HCT116 (cell line): ENCODE results near the gene TECTA. TPM values are rescaled to one million over a fixed set of nuclear protein-coding genes. Genes with fewer than 3 reads are reported as not detected.

Experiments used
- ATAC-seq: fragments of 200-7000 bp; cut with Tn5 transposase; 2 replicates; pipeline ENCODE4 v1.9.1; 2020; ENCODE audit warnings: mild to moderate bottlenecking, moderate library complexity
- BruUV-seq: library from RNA; stranded (reverse); fragments of 400-500 nt; replicated peaks from 2 replicates; lab custom pipeline; 2021; lab: Mats Ljungman, UMichigan
- CTCF ChIA-PET: fragments of 300-600 bp; sonication (Branson Sonifier 250); formaldehyde crosslinking; loops from one replicate; lab custom pipeline; 2021; ENCODE audit warnings: antibody characterized with exemption; lab: Charles Lee
- POLR2A ChIA-PET: fragments of 300-600, 350-600 bp; sonication (Branson Sonifier 250); formaldehyde crosslinking; loops from one replicate; lab custom pipeline; 2021; ENCODE audit warnings: antibody characterized with exemption; lab: Charles Lee
- RAD21 ChIA-PET, 2 experiments: fragments of 300-600 bp; sonication (Branson Sonifier 250); formaldehyde crosslinking; loops; one replicate each; lab custom pipeline; 2023; ENCODE audit warnings: low total read pairs in 2 of 2; ENCODE audit not compliant: uncharacterized antibody in 2 of 2, unreplicated experiment in 2 of 2, low non-redundant PET in 1 of 2; lab: Charles Lee
- DNase-seq: peaks from one replicate; pipeline ENCODE4 v3.0.0-alpha.2; 2010; ENCODE audit warnings: low read depth, low spot score
- H2AFZ ChIP-seq: fragments of 200-600 bp; shearing (Covaris generic), sonication (generic); 2 replicates; pipeline ENCODE4 v1.6.1; 2017; ENCODE audit warnings: low read depth, mixed run types, mixed read lengths, antibody characterized with exemption, low read length; ENCODE audit not compliant: poor library complexity, severe bottlenecking
- H3K27ac ChIP-seq: 2 replicates; pipeline ENCODE4 v1.5.1; 2012; ENCODE audit warnings: low read depth, low read length
- H3K27me3 ChIP-seq: fragments of 200-600 bp; sonication (generic); 2 replicates; pipeline ENCODE4 v1.6.1; 2016; ENCODE audit warnings: mixed run types, low read length, mixed read lengths; ENCODE audit not compliant: insufficient read depth
- H3K36me3 ChIP-seq, 2 experiments: fragments of 200-500 bp in 1 of 2; fragments of 200-600 bp in 1 of 2; sonication (Bioruptor generic) in 1 of 2; sonication (generic) in 1 of 2; 2 replicates each; pipeline versions ENCODE4 v1.5.1 to v1.6.1; 2014 to 2016; ENCODE audit warnings: low read length in 2 of 2, inconsistent platforms in 1 of 2, mixed read lengths in 1 of 2, mixed run types in 1 of 2; ENCODE audit not compliant: insufficient read depth in 2 of 2, control insufficient read depth in 1 of 2
- H3K4me1 ChIP-seq, 2 experiments: fragments of 200-600 bp in 1 of 2; sonication (generic) in 1 of 2; 2 replicates each; pipeline versions ENCODE4 v1.5.1 to v1.6.1; 2012 to 2017; ENCODE audit warnings: low read length in 2 of 2, inconsistent platforms in 1 of 2, mild to moderate bottlenecking in 1 of 2, mixed read lengths in 1 of 2, mixed run types in 1 of 2, moderate library complexity in 1 of 2; ENCODE audit not compliant: insufficient read depth in 2 of 2, control insufficient read depth in 1 of 2
- H3K4me2 ChIP-seq: fragments of 200-600 bp; sonication (generic); 2 replicates; pipeline ENCODE4 v1.6.1; 2017; ENCODE audit warnings: mixed run types, low read length, mixed read lengths
- H3K4me3 ChIP-seq, 2 experiments: fragments of 200-600 bp in 1 of 2; sonication (generic) in 1 of 2; replicated peaks in 1 of 2; 2 replicates each; pipeline ENCODE4 v1.5.1; 2011 to 2016; ENCODE audit warnings: low read length in 2 of 2, control low read depth in 1 of 2, low read depth in 1 of 2, mild to moderate bottlenecking in 1 of 2, mixed read lengths in 1 of 2, mixed run types in 1 of 2
- H3K79me2 ChIP-seq: fragments of 200-600 bp; sonication (generic); 2 replicates; pipeline ENCODE4 v1.6.1; 2017; ENCODE audit warnings: mild to moderate bottlenecking, mixed run types, low read length, moderate library complexity, mixed read lengths; ENCODE audit not compliant: insufficient read depth
- H3K9ac ChIP-seq: fragments of 200-600 bp; sonication (generic); 2 replicates; pipeline ENCODE4 v1.6.1; 2016; ENCODE audit warnings: low read length, mixed read lengths
- H3K9me2 ChIP-seq: fragments of 200-600 bp; sonication (generic), shearing (Covaris generic); 2 replicates; pipeline ENCODE4 v1.6.1; 2017; ENCODE audit warnings: mixed run types, mild to moderate bottlenecking, moderate library complexity; ENCODE audit not compliant: insufficient read depth
- H3K9me3 ChIP-seq, 2 experiments: fragments of 200-500 bp in 1 of 2; fragments of 200-600 bp in 1 of 2; sonication (Bioruptor generic) in 1 of 2; sonication (generic) in 1 of 2; 2 replicates each; pipeline ENCODE4 v1.6.1; 2014 to 2017; ENCODE audit warnings: low read length in 2 of 2, mixed read lengths in 2 of 2, inconsistent platforms in 1 of 2, low read depth in 1 of 2, mild to moderate bottlenecking in 1 of 2, mixed run types in 1 of 2, moderate library complexity in 1 of 2; ENCODE audit not compliant: control insufficient read depth in 1 of 2, insufficient read depth in 1 of 2
- H4K20me1 ChIP-seq: fragments of 200-600 bp; sonication (generic), shearing (Covaris generic); 2 replicates; pipeline ENCODE4 v1.6.1; 2017; ENCODE audit warnings: mixed run types, mild to moderate bottlenecking, moderate library complexity; ENCODE audit not compliant: insufficient read depth
- CBX3 ChIP-seq: IDR thresholded peaks from 2 replicates; pipeline ENCODE4 v1.6.1; 2012; ENCODE audit warnings: low read depth
- CEBPB ChIP-seq: IDR thresholded peaks from 2 replicates; pipeline ENCODE4 v1.6.1; 2012; ENCODE audit warnings: low read depth
- ELF1 ChIP-seq: IDR thresholded peaks from 2 replicates; pipeline ENCODE4 v1.6.1; 2012; ENCODE audit warnings: low read depth, borderline replicate concordance
- EZH2 ChIP-seq: fragments of 200-600 bp; sonication (generic); IDR thresholded peaks from 2 replicates; pipeline ENCODE4 v1.6.1; 2017; ENCODE audit warnings: antibody characterized with exemption, mixed run types
- EZH2phosphoT487 ChIP-seq: fragments of 200-600 bp; IDR thresholded peaks from 2 replicates; pipeline ENCODE4 v1.6.1; 2018; ENCODE audit warnings: antibody characterized with exemption, borderline replicate concordance
- FOSL1 ChIP-seq: IDR thresholded peaks from 2 replicates; pipeline ENCODE4 v1.6.1; 2012; ENCODE audit warnings: low read depth
- POLR2A ChIP-seq: IDR thresholded peaks from 2 replicates; pipeline ENCODE4 v1.7.0; 2011; ENCODE audit warnings: borderline replicate concordance; ENCODE audit not compliant: insufficient read depth, insufficient read length; ENCODE audit errors: extremely low read depth
- POLR2AphosphoS5 ChIP-seq: IDR thresholded peaks from 2 replicates; pipeline ENCODE4 v1.6.1; 2011; ENCODE audit warnings: mild to moderate bottlenecking, low read depth, low read length, moderate library complexity
- RAD21 ChIP-seq: IDR thresholded peaks from 2 replicates; pipeline ENCODE4 v1.6.1; 2012; ENCODE audit warnings: low read depth, mild to moderate bottlenecking
- SIN3A ChIP-seq: IDR thresholded peaks from 2 replicates; pipeline ENCODE4 v1.6.1; 2012; ENCODE audit warnings: low read depth
- SP1 ChIP-seq: IDR thresholded peaks from 2 replicates; pipeline ENCODE4 v1.6.1; 2012; ENCODE audit warnings: low read depth
- TCF7L2 ChIP-seq: IDR thresholded peaks from 2 replicates; pipeline ENCODE4 v1.7.0; 2011; ENCODE audit warnings: borderline replicate concordance, inconsistent platforms; ENCODE audit not compliant: insufficient read depth, insufficient read length; ENCODE audit errors: extremely low read depth
- ZFX ChIP-seq: fragments of 450-650 bp; IDR thresholded peaks from 2 replicates; pipeline ENCODE4 v1.6.1; 2017
- ZNF274 ChIP-seq: fragments of 200-500 bp; sonication (Bioruptor generic); IDR thresholded peaks from 2 replicates; pipeline ENCODE4 v1.6.1; 2014; ENCODE audit warnings: mild to moderate bottlenecking, low read depth, low read length, inconsistent platforms
- intact Hi-C: fragments of 100-400 bp; cut with micrococcal nuclease; formaldehyde crosslinking; loops from 2 replicates; pipeline ENCODE4 v1.10.0; 2022
- total RNA-seq: library from RNA; stranded (reverse); gene quantifications from one replicate; pipeline ENCODE4 v1.2.1, GENCODE V29; 2021; ENCODE audit not compliant: unreplicated experiment
- TF ChIP-seq, protein P1 (sequence below): IDR thresholded peaks from 2 replicates; pipeline ENCODE4 v1.6.1; 2012
- TF ChIP-seq, protein P2 (sequence below): IDR thresholded peaks from 2 replicates; pipeline ENCODE4 v1.6.1; 2012
- TF ChIP-seq, protein P3 (sequence below), 3 experiments: fragments of 200-600 bp in 1 of 3; sonication (generic) in 1 of 3; IDR thresholded peaks in 2 of 3; conservative IDR thresholded peaks in 1 of 3; 2 replicates each; pipeline ENCODE4 v1.5.1; 2012 to 2017; ENCODE audit warnings: low read depth in 2 of 3, low read length in 2 of 3, antibody characterized with exemption in 1 of 3, borderline replicate concordance in 1 of 3, control low read depth in 1 of 3, mild to moderate bottlenecking in 1 of 3, mixed read lengths in 1 of 3, mixed run types in 1 of 3, moderate library complexity in 1 of 3; ENCODE audit not compliant: insufficient read depth in 1 of 3
- TF ChIP-seq, protein P4 (sequence below): IDR thresholded peaks from 2 replicates; pipeline ENCODE4 v1.6.1; 2012; ENCODE audit warnings: low read depth

Gene TECTA
- total RNA-seq, 1 experiment from 2014 or later, result 0.81 TPM

DNA sequence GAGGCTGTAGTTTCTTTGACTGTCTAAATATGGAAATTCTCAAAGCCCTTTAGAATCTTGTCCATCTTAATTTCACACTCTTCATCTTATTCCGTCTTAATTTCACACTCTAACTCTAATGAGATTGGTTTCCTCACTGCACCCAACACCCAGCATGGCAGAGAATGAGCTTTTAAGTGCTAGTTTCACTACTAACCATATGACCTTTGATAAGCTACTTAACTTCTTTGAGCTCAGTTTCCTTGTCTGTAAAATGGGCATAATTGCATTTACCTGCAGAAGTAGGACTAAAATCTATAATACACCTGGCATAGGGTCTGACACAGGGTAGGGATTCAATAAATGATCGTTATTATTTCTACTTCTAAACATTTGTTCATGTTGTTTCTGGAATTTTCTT, 46.8 kb upstream of the TECTA start:
- BruUV-seq, result no TSS peak
- Histone ChIP-seq H2AFZ (no peak overlapping the region), H3K27ac (no peak overlapping the region), H3K4me2 (no peak overlapping the region), H3K79me2 (no peaks in the 10 kb centered on the region), H3K27me3 (no peaks in the 10 kb centered on the region), H3K4me1 (no peaks in the 10 kb centered on the region), H3K4me3 (no peak overlapping the region), H3K9me2 (no peaks in the 10 kb centered on the region), H3K9me3 (no peaks in the 10 kb centered on the region), H4K20me1 (no peaks in the 10 kb centered on the region), H3K9ac (no peak overlapping the region), H3K36me3 (peaks cover 0 to 10% of the 10 kb centered on the region in 2 experiments; a peak in 3 of 4 replicates)
- ChIA-PET CTCF (no interaction called here), POLR2A (no interaction called here), RAD21 (no interaction called here)
- intact Hi-C loops, result no loop called here
- TF ChIP-seq ZNF274, result no peak
- TF ChIP-seq EZH2phosphoT487, result no peak
- no peak for TF ChIP-seq FOSL1
- TF ChIP-seq SIN3A, result no peak
- TF ChIP-seq RAD21, result no peak
- no peak for TF ChIP-seq CEBPB
- TF ChIP-seq, protein P1, sequence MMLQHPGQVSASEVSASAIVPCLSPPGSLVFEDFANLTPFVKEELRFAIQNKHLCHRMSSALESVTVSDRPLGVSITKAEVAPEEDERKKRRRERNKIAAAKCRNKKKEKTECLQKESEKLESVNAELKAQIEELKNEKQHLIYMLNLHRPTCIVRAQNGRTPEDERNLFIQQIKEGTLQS, result no peak
- TF ChIP-seq TCF7L2, result no peak
- no peak for TF ChIP-seq SP1
- TF ChIP-seq, protein P2, sequence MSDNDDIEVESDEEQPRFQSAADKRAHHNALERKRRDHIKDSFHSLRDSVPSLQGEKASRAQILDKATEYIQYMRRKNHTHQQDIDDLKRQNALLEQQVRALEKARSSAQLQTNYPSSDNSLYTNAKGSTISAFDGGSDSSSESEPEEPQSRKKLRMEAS, result no peak
- TF ChIP-seq, protein P3, sequence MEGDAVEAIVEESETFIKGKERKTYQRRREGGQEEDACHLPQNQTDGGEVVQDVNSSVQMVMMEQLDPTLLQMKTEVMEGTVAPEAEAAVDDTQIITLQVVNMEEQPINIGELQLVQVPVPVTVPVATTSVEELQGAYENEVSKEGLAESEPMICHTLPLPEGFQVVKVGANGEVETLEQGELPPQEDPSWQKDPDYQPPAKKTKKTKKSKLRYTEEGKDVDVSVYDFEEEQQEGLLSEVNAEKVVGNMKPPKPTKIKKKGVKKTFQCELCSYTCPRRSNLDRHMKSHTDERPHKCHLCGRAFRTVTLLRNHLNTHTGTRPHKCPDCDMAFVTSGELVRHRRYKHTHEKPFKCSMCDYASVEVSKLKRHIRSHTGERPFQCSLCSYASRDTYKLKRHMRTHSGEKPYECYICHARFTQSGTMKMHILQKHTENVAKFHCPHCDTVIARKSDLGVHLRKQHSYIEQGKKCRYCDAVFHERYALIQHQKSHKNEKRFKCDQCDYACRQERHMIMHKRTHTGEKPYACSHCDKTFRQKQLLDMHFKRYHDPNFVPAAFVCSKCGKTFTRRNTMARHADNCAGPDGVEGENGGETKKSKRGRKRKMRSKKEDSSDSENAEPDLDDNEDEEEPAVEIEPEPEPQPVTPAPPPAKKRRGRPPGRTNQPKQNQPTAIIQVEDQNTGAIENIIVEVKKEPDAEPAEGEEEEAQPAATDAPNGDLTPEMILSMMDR (IDR thresholded peaks at IDR 0.05 in 2 of 3, conservative IDR thresholded peaks at IDR 0.05 in 1 of 3; ENCODE audit: borderline replicate concordance in 1 of 3, insufficient read depth in 1 of 3, low read depth in 2 of 3, low read length in 2 of 3), result no peak
- no peak for TF ChIP-seq CBX3
- TF ChIP-seq EZH2, result no peak
- TF ChIP-seq, protein P4, sequence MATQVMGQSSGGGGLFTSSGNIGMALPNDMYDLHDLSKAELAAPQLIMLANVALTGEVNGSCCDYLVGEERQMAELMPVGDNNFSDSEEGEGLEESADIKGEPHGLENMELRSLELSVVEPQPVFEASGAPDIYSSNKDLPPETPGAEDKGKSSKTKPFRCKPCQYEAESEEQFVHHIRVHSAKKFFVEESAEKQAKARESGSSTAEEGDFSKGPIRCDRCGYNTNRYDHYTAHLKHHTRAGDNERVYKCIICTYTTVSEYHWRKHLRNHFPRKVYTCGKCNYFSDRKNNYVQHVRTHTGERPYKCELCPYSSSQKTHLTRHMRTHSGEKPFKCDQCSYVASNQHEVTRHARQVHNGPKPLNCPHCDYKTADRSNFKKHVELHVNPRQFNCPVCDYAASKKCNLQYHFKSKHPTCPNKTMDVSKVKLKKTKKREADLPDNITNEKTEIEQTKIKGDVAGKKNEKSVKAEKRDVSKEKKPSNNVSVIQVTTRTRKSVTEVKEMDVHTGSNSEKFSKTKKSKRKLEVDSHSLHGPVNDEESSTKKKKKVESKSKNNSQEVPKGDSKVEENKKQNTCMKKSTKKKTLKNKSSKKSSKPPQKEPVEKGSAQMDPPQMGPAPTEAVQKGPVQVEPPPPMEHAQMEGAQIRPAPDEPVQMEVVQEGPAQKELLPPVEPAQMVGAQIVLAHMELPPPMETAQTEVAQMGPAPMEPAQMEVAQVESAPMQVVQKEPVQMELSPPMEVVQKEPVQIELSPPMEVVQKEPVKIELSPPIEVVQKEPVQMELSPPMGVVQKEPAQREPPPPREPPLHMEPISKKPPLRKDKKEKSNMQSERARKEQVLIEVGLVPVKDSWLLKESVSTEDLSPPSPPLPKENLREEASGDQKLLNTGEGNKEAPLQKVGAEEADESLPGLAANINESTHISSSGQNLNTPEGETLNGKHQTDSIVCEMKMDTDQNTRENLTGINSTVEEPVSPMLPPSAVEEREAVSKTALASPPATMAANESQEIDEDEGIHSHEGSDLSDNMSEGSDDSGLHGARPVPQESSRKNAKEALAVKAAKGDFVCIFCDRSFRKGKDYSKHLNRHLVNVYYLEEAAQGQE, result no peak
- no peak for TF ChIP-seq ELF1
- no peak for TF ChIP-seq POLR2AphosphoS5
- TF ChIP-seq POLR2A, result no peak
- TF ChIP-seq ZFX, result no peak
- ATAC-seq (no peak), DNase-seq (no peak)
